Stimulated activated CD8-positive, alpha-beta memory T cell treated with anti-CD3 and anti-CD28 coated beads, Interleukin-7, amount 100 ng/mL, for 48 hours (primary cell): ENCODE data around the gene RNF130.

Experiments
- DNase-seq, 2 donors: peaks; one replicate each; pipeline ENCODE4 v3.0.0-alpha.2; 2020; ENCODE audit warnings: low read depth in 1 of 2; ENCODE audit errors: extremely low read depth in 1 of 2

The RNF130 gene

GRCh38 chr5:180060192-180060591 is 11.4 kb downstream of the RNF130 start:
- no peak for DNase-seq

- no peak for DNase-seq
Measured at GRCh38 chr5:180059326-180059725, 12.2 kb downstream of the RNF130 start.

- DNase-seq, result no peak
Measured at GRCh38 chr5:180056153-180056552, 15.4 kb downstream of the RNF130 start.

- no peak for DNase-seq
Measured at GRCh38 chr5:180054226-180054625, 17.3 kb downstream of the RNF130 start.

- DNase-seq, result no peak
Measured at GRCh38 chr5:180053061-180053602, 18.4 kb downstream of the RNF130 start.

- no peak for DNase-seq
Measured at GRCh38 chr5:180052211-180052818, 19.2 kb downstream of the RNF130 start.

GRCh38 chr5:180050121-180050940 is 21.2 kb downstream of the RNF130 start:
- DNase-seq, result no peak

GRCh38 chr5:180049185-180049548 is 22.4 kb downstream of the RNF130 start:
- no peak for DNase-seq

- DNase-seq, result no peak
Measured at GRCh38 chr5:180047667-180048066, 23.9 kb downstream of the RNF130 start.

- no peak for DNase-seq
Measured at GRCh38 chr5:180046656-180047055, 24.9 kb downstream of the RNF130 start.

GRCh38 chr5:180045889-180046499 is 25.6 kb downstream of the RNF130 start:
- DNase-seq, result no peak

GRCh38 chr5:180043377-180043776 is 28.2 kb downstream of the RNF130 start:
- no peak for DNase-seq

- DNase-seq, result no peak
Measured at GRCh38 chr5:180041301-180042274, 30.0 kb downstream of the RNF130 start.

- DNase-seq, result no peak
Measured at GRCh38 chr5:180040287-180041214, 31.0 kb downstream of the RNF130 start.

- no peak for DNase-seq
Measured at GRCh38 chr5:180035206-180035931, 36.2 kb downstream of the RNF130 start.

- DNase-seq, result no peak
Measured at GRCh38 chr5:180034564-180034963, 37.0 kb downstream of the RNF130 start.

GRCh38 chr5:180027459-180028089 is 44.0 kb downstream of the RNF130 start:
- no peak for DNase-seq

GRCh38 chr5:180026734-180027458 is 44.7 kb downstream of the RNF130 start:
- DNase-seq, result no peak
